ENCODE results near the gene MOGAT3.

Gene MOGAT3

GRCh38 chr7:101233907-101234547, 33.2 kb upstream of the MOGAT3 start:
- DNase-seq: no peak

GRCh38 chr7:101232141-101232850, 31.5 kb upstream of the MOGAT3 start:
- DNase-seq: peak; percentile 48

- no peak for DNase-seq
Measured at GRCh38 chr7:101231644-101232043, 30.8 kb upstream of the MOGAT3 start.

- DNase-seq: no peak
Measured at GRCh38 chr7:101226721-101227120, 25.9 kb upstream of the MOGAT3 start.

- DNase-seq: no peak
Measured at GRCh38 chr7:101225650-101226049, 24.8 kb upstream of the MOGAT3 start.

- no peak for DNase-seq
Measured at GRCh38 chr7:101223528-101223927, 22.7 kb upstream of the MOGAT3 start.

- no peak for DNase-seq
Measured at GRCh38 chr7:101222275-101222830, 21.5 kb upstream of the MOGAT3 start.

- DNase-seq: no peak
Measured at GRCh38 chr7:101220295-101220694, 19.5 kb upstream of the MOGAT3 start.

- no peak for DNase-seq
Measured at GRCh38 chr7:101218236-101219125, 17.6 kb upstream of the MOGAT3 start.

GRCh38 chr7:101217388-101218235, 16.8 kb upstream of the MOGAT3 start, which contains the start of the genes PLOD3 and ZNHIT1:
PLOD3 (minus strand) TSS chr7:101217581; CDS start chr7:101217274, 307 bp downstream.
ZNHIT1 (plus strand) TSS chr7:101218165; CDS start chr7:101218196, 31 bp downstream.
- peak; percentile 99 for DNase-seq

GRCh38 chr7:101216860-101217387, 16.1 kb upstream of the MOGAT3 start:
- DNase-seq: no peak

- no peak for DNase-seq
Measured at GRCh38 chr7:101216001-101216859, 15.4 kb upstream of the MOGAT3 start.

- no peak for DNase-seq
Measured at GRCh38 chr7:101212014-101212413, 11.2 kb upstream of the MOGAT3 start.

GRCh38 chr7:101211501-101211900, 10.7 kb upstream of the MOGAT3 start:
- no peak for DNase-seq

GRCh38 chr7:101210143-101210542, 9.3 kb upstream of the MOGAT3 start:
- no peak for DNase-seq

- no peak for DNase-seq
Measured at GRCh38 chr7:101208794-101209193, 8.0 kb upstream of the MOGAT3 start.

- DNase-seq: no peak
Measured at GRCh38 chr7:101207459-101207858, 6.6 kb upstream of the MOGAT3 start.

GRCh38 chr7:101206665-101207042, 5.8 kb upstream of the MOGAT3 start:
- no peak for DNase-seq

GRCh38 chr7:101205901-101206664, 5.2 kb upstream of the MOGAT3 start:
- no peak for DNase-seq
